Embryonic facial prominence (tissue), 1 donor: ENCODE measurements around the gene CYTH3.

Experiments used
- DNase-seq: peaks from one replicate; pipeline ENCODE4 v3.0.0-alpha.2; 2016; ENCODE audit errors: extremely low spot score

The CYTH3 gene

DNA sequence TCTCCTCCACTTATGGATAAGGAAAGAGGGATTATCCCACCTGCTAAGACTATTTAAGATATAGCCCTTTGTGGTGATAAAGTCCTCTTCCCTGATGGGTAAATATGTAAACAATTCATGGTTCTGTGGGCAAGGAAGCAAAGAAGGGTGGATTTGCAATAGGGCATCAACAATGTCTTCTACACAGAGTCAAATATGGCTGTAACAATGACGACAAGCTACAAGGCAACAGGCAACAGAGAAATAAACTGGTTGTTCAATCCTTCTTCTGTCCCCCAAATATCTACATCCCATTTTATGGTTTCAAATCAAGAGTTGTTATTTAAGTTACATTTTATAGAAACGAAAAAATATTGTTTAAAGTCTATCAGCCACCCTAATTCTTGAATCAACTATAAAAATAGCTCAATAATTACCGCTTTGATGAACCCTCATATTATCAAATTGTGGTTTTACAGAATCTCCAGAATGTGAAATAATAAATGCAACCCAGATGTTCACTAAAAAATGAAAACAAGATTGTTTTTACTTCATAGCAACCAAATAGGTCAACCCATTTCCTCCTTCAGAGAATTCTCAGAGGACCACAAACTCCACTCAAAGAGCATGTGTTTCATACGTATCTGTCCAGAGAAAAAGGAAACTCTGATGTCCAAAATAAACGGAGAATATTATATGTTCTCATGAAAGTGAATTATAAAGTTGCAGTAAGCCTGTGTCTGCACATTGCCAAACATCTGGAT lies 13.8 kb downstream of the CYTH3 start:
- DNase-seq: peak; percentile 79

DNA sequence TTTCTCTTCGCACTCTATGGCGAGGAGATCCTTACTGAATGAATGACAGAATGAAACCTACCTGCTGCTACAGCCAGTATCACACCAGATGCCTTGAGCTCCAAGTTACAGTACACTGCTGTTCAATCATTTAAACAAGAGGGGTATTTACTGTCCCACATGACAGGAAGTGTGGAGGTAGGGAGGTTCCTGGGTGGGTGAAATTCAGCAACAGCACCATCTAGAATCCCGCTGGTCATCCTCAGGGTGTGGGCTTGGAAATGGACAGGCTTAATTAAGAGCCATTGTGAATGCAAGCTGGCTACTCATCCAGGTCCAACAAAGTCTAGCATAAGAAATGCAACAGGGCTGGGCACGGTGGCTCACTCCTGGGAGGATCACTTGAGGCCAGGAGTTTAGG lies 14.7 kb downstream of the CYTH3 start:
- DNase-seq: no peak

- no peak for DNase-seq
Measured at GRCh38 chr7:6256677-6257535, 15.5 kb downstream of the CYTH3 start.

DNA sequence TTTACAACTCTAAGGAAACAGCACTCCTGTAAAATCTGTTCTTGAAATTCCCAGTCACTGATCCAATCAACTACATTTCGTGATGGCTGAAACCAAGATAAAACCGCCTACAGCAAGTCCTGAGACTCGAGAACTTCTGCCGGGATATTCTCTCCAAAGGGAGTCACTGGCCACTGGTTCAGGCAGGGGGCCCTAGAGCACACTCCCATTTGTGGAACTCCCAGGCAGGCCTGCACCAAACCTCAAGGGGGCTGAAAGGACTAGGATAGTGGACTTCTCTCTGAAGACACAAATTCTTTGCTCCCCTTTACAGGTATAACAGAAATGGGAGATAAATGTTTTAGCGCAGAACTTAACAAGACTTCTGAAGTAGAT lies 16.3 kb downstream of the CYTH3 start:
- DNase-seq: no peak

DNA sequence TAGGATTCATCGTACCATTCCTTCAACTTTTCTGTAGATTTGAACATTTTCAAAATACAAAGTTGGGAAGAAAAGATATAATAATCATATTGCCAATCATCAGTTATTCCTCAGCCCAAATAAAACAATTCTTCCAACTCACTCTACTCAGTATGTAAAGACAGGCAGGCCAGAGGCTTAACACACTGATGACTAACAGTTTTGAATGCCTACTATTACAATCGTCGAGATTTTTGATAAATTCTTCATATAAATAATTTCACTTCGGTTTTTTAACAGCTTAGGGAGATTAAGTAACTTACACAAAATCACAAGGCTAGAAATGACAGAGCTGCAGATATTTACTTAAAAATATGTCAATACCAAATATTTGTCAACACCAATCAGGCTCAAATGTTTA lies 17.6 kb downstream of the CYTH3 start:
- DNase-seq: no peak

DNA sequence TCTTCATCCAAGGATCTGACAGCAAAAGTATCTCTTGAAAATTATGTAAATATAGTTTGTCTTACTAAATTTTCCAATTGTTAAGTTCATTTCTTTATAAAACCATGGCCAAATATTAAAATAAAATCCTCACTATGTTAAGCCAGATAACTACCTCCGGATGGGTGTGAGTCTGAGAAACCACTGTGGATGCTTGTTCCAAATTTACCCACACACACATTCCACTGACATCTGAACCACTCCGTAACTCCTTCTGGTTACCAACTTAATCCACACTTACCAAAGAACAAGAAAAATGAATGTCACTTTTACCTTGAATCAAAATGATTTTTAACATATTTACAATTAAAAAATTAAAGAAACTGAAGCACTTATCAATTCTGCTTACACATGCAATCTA lies 19.7 kb downstream of the CYTH3 start:
- no peak for DNase-seq

- no peak for DNase-seq
Measured at GRCh38 chr7:6252341-6252746, 20.1 kb downstream of the CYTH3 start.

GRCh38 chr7:6251653-6252052 lies 20.8 kb downstream of the CYTH3 start:
- no peak for DNase-seq

- no peak for DNase-seq
Measured at GRCh38 chr7:6250364-6250833, 22.0 kb downstream of the CYTH3 start.

- DNase-seq: no peak
Measured at GRCh38 chr7:6249043-6249442, 23.4 kb downstream of the CYTH3 start.

GRCh38 chr7:6248581-6248980 lies 23.8 kb downstream of the CYTH3 start:
- DNase-seq: no peak

- DNase-seq: no peak
Measured at GRCh38 chr7:6246251-6246917, 26.0 kb downstream of the CYTH3 start.

DNA sequence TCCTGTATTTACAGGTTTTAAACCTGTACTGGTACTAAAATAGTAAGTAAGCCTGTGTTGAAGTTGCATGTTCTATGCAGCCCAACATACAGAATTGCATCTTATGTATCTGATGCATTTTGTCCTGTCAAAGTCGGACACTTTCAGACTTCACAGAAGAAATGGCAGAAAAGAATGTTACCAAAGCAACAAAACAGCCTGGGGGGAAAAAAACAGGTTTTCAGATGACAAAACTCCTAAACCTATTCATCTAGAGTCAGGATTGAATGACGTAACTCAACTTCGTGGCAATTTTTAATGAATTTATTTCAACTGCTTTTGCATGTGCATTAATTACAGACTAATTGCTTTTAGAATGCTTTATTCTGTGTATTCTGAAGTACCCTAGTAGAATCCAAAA lies 28.4 kb downstream of the CYTH3 start:
- DNase-seq: no peak

DNA sequence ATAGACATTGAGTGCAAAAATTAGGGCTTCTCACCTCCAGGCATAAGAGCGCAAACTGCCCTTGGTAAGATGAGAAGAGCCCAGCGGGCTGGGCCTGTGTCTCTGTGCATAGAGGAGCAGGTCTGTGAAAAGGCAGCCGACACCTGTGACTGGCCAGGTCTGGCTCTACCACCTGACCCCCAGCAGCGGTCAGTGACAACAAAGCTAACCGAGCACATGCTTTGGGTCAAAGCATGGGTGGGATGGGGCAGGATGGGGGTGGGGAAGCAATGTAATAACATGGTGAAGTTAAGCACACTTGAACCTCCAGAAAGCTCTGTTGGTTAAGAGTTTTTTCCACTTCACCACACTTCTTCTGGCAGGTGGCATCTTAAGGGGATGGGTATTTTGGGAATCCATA lies 29.3 kb downstream of the CYTH3 start:
- no peak for DNase-seq

DNA sequence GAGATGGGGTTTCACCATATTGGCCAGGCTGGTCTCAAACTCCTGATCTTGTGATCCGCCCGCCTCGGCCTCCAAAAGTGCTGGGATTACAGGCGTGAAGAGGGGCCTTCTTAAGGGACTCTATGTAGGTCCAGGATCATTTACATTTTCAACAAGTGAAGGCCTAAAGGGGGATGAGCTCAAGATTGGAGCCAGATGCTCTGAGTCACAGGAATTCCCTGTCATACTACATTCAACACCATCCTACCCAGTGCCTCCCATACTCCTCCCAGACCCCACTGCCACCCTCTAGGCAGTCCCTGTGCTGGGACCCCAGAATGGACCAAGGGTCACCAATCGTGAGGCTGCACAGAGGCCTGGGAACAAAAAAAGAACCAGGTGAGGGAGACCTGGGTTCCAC lies 29.9 kb downstream of the CYTH3 start:
- no peak for DNase-seq

GRCh38 chr7:6241607-6241973 lies 30.8 kb downstream of the CYTH3 start:
- DNase-seq: no peak

- DNase-seq: no peak
Measured at GRCh38 chr7:6238309-6238925, 34.0 kb downstream of the CYTH3 start.

DNA sequence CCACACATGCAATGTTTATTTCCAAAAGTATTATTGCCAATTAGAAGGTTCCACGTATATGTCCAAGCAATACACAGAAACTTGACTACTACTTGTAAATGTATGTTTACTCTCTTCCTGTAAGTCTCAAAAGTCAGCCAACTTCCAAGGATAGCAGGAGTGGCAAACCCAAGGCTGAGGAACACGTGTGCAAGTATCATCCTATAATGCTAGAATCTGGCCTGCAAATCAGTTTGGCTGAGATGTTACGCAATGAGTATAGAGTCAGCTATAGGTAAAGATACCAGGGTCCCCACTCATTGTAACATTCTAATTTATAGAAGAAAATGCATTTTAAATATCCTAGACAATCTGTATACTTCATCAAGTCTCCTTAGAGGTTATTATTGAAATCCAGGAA lies 34.7 kb downstream of the CYTH3 start:
- no peak for DNase-seq

DNA sequence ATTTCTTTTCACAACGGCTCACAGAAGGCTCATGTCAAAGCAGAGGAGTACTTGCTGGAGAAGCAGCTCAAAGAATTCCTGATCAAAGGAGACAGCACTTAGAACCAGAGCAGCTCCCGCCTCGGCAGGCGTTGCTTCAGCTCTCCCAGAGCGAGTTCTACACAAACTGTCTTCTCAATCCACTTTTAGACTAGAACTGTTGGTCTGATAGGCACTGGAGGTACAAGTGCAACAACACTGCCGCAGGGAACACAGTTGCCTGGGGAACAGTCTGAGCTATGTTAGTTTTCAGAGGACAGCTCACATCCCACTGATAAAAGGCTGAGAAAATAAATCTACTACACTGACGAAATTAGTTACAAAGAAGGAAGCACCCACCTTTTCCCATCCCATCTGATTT lies 35.4 kb downstream of the CYTH3 start:
- DNase-seq: no peak

DNA sequence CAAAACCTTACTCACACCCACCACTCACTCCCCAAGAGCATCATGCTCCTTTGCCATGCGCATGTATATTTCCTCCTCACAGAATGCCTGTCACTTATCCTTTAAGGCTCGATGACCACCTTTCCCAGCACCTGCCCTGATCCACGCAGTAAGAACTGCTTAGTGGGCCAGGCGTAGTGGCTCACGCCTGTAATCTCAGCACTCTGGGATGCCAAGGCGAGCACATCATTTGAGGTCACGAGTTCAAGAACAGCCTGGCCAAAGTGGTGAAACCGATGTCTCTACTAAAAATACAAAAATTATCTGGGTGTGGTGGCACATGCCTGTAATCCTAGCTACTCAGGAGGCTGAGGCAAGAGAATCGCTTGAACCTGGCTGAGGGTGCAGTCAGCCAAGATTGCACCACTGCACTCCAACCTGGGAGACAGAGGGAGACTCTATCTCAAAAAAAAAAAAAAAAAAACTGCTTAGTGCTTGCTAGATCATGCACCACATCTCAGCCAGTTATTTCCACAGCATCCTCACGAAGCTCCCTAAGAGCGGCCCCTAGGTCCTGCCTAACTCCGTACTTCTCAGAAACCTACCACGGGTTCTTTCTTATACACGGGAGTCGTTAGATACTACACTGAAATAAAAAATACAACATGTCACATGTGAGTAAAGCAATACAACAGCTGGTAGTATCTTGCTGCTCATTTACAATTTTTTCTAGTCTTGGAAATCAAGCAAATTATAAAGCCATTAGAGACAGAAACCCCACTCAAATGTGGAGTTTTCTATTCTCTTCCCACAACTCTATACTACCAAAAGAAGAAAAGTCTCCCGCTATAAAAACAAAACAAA lies 37.2 kb downstream of the CYTH3 start:
- no peak for DNase-seq

- DNase-seq: no peak
Measured at GRCh38 chr7:6234384-6234783, 38.0 kb downstream of the CYTH3 start.
